Measurements from ENCODE around the gene AMACR.

- TF ChIP-seq CTCF (IDR thresholded peaks at IDR 0.05; ENCODE audit: poor library complexity) (no peak), EZH2phosphoT487 (IDR thresholded peaks at IDR 0.05; ENCODE audit: low read depth, severe bottlenecking, unreplicated experiment) (no peak)
These were observed 1.8 kb upstream of the AMACR start for GRCh38 chr5:34009610-34010009.

All from hepatocyte (in vitro differentiated cells).